Endothelial cell of umbilical vein (primary cell): Measurements from ENCODE around the gene ANGPTL2. TPM values are rescaled to one million over a fixed set of nuclear protein-coding genes. Genes with fewer than 3 reads are reported as not detected.

Experiments used
- BruUV-seq: library from RNA; stranded (reverse); fragments of 400-500 nt; replicated peaks from 2 replicates; lab custom pipeline; 2021; lab: Mats Ljungman, UMichigan
- CTCF ChIA-PET: fragments of 300-600, 350-600 bp; sonication (Branson Sonifier 250); formaldehyde crosslinking; loops from one replicate; lab custom pipeline; 2021; ENCODE audit warnings: antibody characterized with exemption, inconsistent platforms; lab: Charles Lee
- POLR2A ChIA-PET: fragments of 300-600, 350-600 bp; sonication (Branson Sonifier 250); formaldehyde crosslinking; loops from one replicate; lab custom pipeline; 2021; ENCODE audit warnings: antibody characterized with exemption, inconsistent platforms; lab: Charles Lee
- DNase-seq: peaks from one replicate; pipeline ENCODE4 v3.0.0-alpha.2; 2011; ENCODE audit warnings: low read depth, low spot score
- FAIRE-seq: peaks from 2 replicates; lab custom pipeline; 2011; peaks lifted over from hg19 to GRCh38; lab: Jason Lieb, UNC
- H2AFZ ChIP-seq: 2 replicates; pipeline ENCODE4 v1.6.0; 2012; ENCODE audit warnings: low read depth, low read length, control low read depth, inconsistent platforms
- H3K27ac ChIP-seq: 2 replicates; pipeline ENCODE4 v1.5.1; 2011; ENCODE audit warnings: low read depth, mild to moderate bottlenecking, control low read depth, low read length, moderate library complexity; ENCODE audit not compliant: insufficient read depth
- H3K27me3 ChIP-seq, 2 experiments: 2 replicates each; pipeline versions ENCODE4 v1.6.0 to v1.6.1; 2011; ENCODE audit warnings: low read length in 2 of 2, mixed read lengths in 1 of 2; ENCODE audit not compliant: control insufficient read depth in 2 of 2, insufficient read depth in 2 of 2
- H3K36me3 ChIP-seq, 2 experiments: 2 replicates in 1 of 2; 3 replicates in 1 of 2; pipeline ENCODE4 v1.5.1; 2011; ENCODE audit warnings: low read length in 2 of 2, mild to moderate bottlenecking in 1 of 2, moderate library complexity in 1 of 2; ENCODE audit not compliant: control insufficient read depth in 2 of 2, insufficient read depth in 2 of 2; ENCODE audit errors: extremely low read depth in 1 of 2
- H3K4me1 ChIP-seq: 3 replicates; pipeline ENCODE4 v1.5.1; 2011; ENCODE audit warnings: mild to moderate bottlenecking, low read length; ENCODE audit not compliant: control insufficient read depth, insufficient read depth; ENCODE audit errors: extremely low read depth
- H3K4me2 ChIP-seq: 2 replicates; pipeline ENCODE4 v1.6.1; 2011; ENCODE audit warnings: low read length, control low read depth, mixed read lengths; ENCODE audit not compliant: insufficient read depth
- H3K4me3 ChIP-seq, 3 experiments: fragments of 200-600 bp in 1 of 3; sonication (generic), shearing (Covaris generic) in 1 of 3; replicated peaks in 1 of 3; 2 replicates each; pipeline ENCODE4 v1.5.1; 2011 to 2016; ENCODE audit warnings: control low read depth in 3 of 3, low read length in 3 of 3, mild to moderate bottlenecking in 2 of 3, inconsistent platforms in 1 of 3, low read depth in 1 of 3, moderate library complexity in 1 of 3; ENCODE audit not compliant: insufficient read depth in 1 of 3
- H3K79me2 ChIP-seq: 2 replicates; pipeline ENCODE4 v1.6.0; 2012; ENCODE audit warnings: low read length, inconsistent platforms; ENCODE audit not compliant: control insufficient read depth, insufficient read depth
- H3K9ac ChIP-seq: replicated peaks from 2 replicates; pipeline ENCODE3; 2011; ENCODE audit warnings: low read length, control low read depth; ENCODE audit not compliant: insufficient read depth; ENCODE audit errors: extremely low read depth
- H3K9me1 ChIP-seq: replicated peaks from 3 replicates; pipeline ENCODE4 v1.6.0; 2011; ENCODE audit warnings: mild to moderate bottlenecking, low read length; ENCODE audit not compliant: control insufficient read depth, insufficient read depth; ENCODE audit errors: extremely low read depth
- H3K9me3 ChIP-seq: replicated peaks from 2 replicates; pipeline ENCODE4 v1.5.1; 2012; ENCODE audit warnings: low read length, inconsistent platforms; ENCODE audit not compliant: control insufficient read depth, insufficient read depth
- H4K20me1 ChIP-seq: replicated peaks from 2 replicates; pipeline ENCODE3; 2011; ENCODE audit warnings: mild to moderate bottlenecking, low read length; ENCODE audit not compliant: control insufficient read depth, insufficient read depth; ENCODE audit errors: extremely low read depth
- EZH2 ChIP-seq: IDR thresholded peaks from 2 replicates; pipeline ENCODE4 v1.6.1; 2012; ENCODE audit warnings: borderline replicate concordance, low read depth, mild to moderate bottlenecking, moderate library complexity, low read length, inconsistent platforms; ENCODE audit not compliant: severe bottlenecking
- FOS ChIP-seq: IDR thresholded peaks from 2 replicates; pipeline ENCODE4 v1.6.1; 2011; ENCODE audit warnings: mild to moderate bottlenecking, low read length, moderate library complexity, borderline replicate concordance; ENCODE audit not compliant: insufficient read depth
- GATA2 ChIP-seq: IDR thresholded peaks from 2 replicates; pipeline ENCODE4 v1.7.0; 2011; ENCODE audit warnings: low read depth, mild to moderate bottlenecking, moderate library complexity, mixed read lengths, low read length; ENCODE audit not compliant: insufficient read length, insufficient read depth
- JUN ChIP-seq: IDR thresholded peaks from 2 replicates; pipeline ENCODE4 v1.6.1; 2011; ENCODE audit warnings: borderline replicate concordance, low read depth; ENCODE audit not compliant: insufficient read length, insufficient read depth
- MYC ChIP-seq: IDR thresholded peaks from one replicate; pipeline ENCODE4 v1.6.1; 2011; ENCODE audit warnings: mild to moderate bottlenecking, low read depth, low read length
- POLR2A ChIP-seq: IDR thresholded peaks from 2 replicates; pipeline ENCODE4 v1.6.1; 2012; ENCODE audit warnings: low read depth, mild to moderate bottlenecking, control low read depth, low read length
- POLR2AphosphoS5 ChIP-seq: IDR thresholded peaks from 2 replicates; pipeline ENCODE4 v1.6.1; 2012; ENCODE audit warnings: low read depth, mild to moderate bottlenecking, control low read depth, low read length, moderate library complexity; ENCODE audit not compliant: insufficient read depth
- dilution Hi-C: fragments of 300-500 bp; cut with MboI; formaldehyde crosslinking; loops from one replicate; pipeline ENCODE4 v1.15.0; 2019; ENCODE audit warnings: low sequenced_read_pairs; ENCODE audit not compliant: extremely low pct_ligation_motif_present
- intact Hi-C: fragments of 100-400 bp; cut with micrococcal nuclease; formaldehyde crosslinking; loops from one replicate; pipeline ENCODE4 v1.10.0; 2022
- polyA plus RNA-seq, 4 experiments: library from polyadenylated mRNA; depleted of rRNA in 3 of 4; stranded (reverse) in 3 of 4; unstranded in 1 of 4; fragments of >200 nt; gene quantifications; 2 replicates each; pipeline versions ENCODE4 v1.2.1 to v1.2.3, GENCODE V29; 2011 to 2012; ENCODE audit warnings: missing spikeins in 1 of 4
- total RNA-seq: library from RNA; stranded (reverse); gene quantifications from 2 replicates; pipeline ENCODE4 v1.2.3, GENCODE V29; 2021
- TF ChIP-seq, protein P1 (sequence below), 2 donors: IDR thresholded peaks; 1 replicate in 1 of 2; 2 replicates in 1 of 2; pipeline ENCODE4 v1.5.1; 2011; ENCODE audit warnings: low read length in 2 of 2, mild to moderate bottlenecking in 2 of 2, moderate library complexity in 2 of 2, control low read depth in 1 of 2, inconsistent platforms in 1 of 2, low read depth in 1 of 2; ENCODE audit not compliant: insufficient read depth in 1 of 2; ENCODE audit errors: extremely low read depth in 1 of 2
- TF ChIP-seq, protein P2 (sequence below): IDR thresholded peaks from 2 replicates; pipeline ENCODE4 v1.6.1; 2011; ENCODE audit not compliant: insufficient read depth, insufficient read length

Gene ANGPTL2
- total and polyA plus RNA-seq, 2 donors (not counting 3 experiments of a cell fraction or from before 2014, with no cell fraction given): 15.1 to 24.5 TPM

DNA sequence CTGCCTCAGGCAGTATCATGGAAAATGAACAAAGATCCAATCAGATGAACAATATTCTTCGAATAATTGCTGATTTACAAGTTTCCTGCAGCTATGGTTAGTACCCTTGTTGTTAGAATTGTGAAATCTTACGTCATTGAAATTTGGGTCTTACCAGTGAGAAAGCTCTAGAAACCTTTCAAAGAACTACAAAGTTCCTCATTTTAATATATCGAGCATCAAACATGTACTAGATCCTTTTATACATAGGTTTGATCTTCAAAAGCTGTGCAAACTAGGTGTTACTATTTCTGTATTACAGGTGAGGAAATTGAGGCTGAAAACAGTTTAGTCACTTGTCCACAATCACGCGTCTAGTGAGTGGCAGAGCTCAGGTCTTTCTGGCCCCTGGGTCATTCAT lies 43.7 kb upstream of the ANGPTL2 start:
- CTCF ChIA-PET: interaction anchor here (0.9 to 1.6 kb wide), 4 partner anchors 9 to 225 kb away, joined by 3 to 5 read pairs (median 4); no protein-coding TSS in a partner anchor
- Histone ChIP-seq H4K20me1 (no peaks in the 10 kb centered on the region), H3K36me3 (no peaks in the 10 kb centered on the region), H3K9me1 (no peaks in the 10 kb centered on the region), H3K79me2 (no peaks in the 10 kb centered on the region), H3K9ac (no peak overlapping the region), H3K4me1 (peaks cover 17% of the 10 kb centered on the region), H3K4me2 (no peak overlapping the region), H2AFZ (no peak overlapping the region), H3K27ac (no peak overlapping the region), H3K9me3 (no peaks in the 10 kb centered on the region), H3K27me3 (no peaks in the 10 kb centered on the region), H3K4me3 (no peak overlapping the region)
- dilution Hi-C loops (no loop called here), intact Hi-C loops (no loop called here)
- FAIRE-seq: no peak
- TF ChIP-seq, protein P1, sequence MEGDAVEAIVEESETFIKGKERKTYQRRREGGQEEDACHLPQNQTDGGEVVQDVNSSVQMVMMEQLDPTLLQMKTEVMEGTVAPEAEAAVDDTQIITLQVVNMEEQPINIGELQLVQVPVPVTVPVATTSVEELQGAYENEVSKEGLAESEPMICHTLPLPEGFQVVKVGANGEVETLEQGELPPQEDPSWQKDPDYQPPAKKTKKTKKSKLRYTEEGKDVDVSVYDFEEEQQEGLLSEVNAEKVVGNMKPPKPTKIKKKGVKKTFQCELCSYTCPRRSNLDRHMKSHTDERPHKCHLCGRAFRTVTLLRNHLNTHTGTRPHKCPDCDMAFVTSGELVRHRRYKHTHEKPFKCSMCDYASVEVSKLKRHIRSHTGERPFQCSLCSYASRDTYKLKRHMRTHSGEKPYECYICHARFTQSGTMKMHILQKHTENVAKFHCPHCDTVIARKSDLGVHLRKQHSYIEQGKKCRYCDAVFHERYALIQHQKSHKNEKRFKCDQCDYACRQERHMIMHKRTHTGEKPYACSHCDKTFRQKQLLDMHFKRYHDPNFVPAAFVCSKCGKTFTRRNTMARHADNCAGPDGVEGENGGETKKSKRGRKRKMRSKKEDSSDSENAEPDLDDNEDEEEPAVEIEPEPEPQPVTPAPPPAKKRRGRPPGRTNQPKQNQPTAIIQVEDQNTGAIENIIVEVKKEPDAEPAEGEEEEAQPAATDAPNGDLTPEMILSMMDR (IDR thresholded peaks at IDR 0.05; ENCODE audit: extremely low read depth in 1 of 2, insufficient read depth in 1 of 2, low read depth in 1 of 2, low read length in 2 of 2): no peak
- TF ChIP-seq GATA2 (no peak), MYC (no peak), FOS (no peak), POLR2A (no peak), EZH2 (no peak)
- DNase-seq: no peak
- POLR2A ChIA-PET: no interaction called here
- BruUV-seq: no TSS peak

DNA sequence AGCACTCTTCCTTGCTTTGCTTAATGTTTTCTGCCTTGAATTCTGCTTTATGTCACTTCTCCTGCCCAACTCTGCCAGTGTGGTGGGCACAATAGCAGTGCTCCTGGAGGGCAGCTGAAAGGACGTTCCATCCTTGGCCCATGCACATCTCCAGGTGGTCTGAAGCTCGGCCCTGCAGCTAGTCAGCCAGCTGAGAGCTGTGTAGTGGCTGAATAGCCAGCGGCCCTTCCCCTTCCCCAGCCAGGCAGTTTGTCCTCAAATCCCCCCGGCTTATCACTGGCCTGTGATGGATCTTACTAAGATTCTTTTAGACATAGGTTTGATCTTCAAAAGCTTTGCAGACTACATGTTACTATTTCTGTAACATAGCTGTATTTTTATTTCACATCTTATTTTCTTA lies 42.7 kb upstream of the ANGPTL2 start:
- Histone ChIP-seq H3K9ac (no peak overlapping the region), H3K9me1 (no peaks in the 10 kb centered on the region), H3K27ac (no peak overlapping the region), H3K79me2 (no peaks in the 10 kb centered on the region), H3K36me3 (no peaks in the 10 kb centered on the region), H3K9me3 (no peaks in the 10 kb centered on the region), H3K4me3 (no peak overlapping the region), H3K4me1 (peaks cover 17% of the 10 kb centered on the region), H3K4me2 (no peak overlapping the region), H3K27me3 (no peaks in the 10 kb centered on the region), H2AFZ (no peak overlapping the region), H4K20me1 (no peaks in the 10 kb centered on the region)
- no TSS peak for BruUV-seq
- ChIA-PET CTCF (interaction anchor here (0.6 to 1.6 kb wide), 5 partner anchors 9 to 201 kb away, joined by 3 to 5 read pairs (median 4); no protein-coding TSS in a partner anchor), POLR2A (no interaction called here)
- no peak for TF ChIP-seq MYC
- TF ChIP-seq JUN: no peak
- TF ChIP-seq, protein P2, sequence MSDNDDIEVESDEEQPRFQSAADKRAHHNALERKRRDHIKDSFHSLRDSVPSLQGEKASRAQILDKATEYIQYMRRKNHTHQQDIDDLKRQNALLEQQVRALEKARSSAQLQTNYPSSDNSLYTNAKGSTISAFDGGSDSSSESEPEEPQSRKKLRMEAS: no peak
- no peak for TF ChIP-seq FOS
- no peak for TF ChIP-seq POLR2A
- TF ChIP-seq, protein P1 (IDR thresholded peaks at IDR 0.05; ENCODE audit: extremely low read depth in 1 of 2, insufficient read depth in 1 of 2, low read depth in 1 of 2, low read length in 2 of 2): no peak
- no peak for TF ChIP-seq EZH2
- no peak for TF ChIP-seq GATA2
- no peak for TF ChIP-seq POLR2AphosphoS5
- dilution Hi-C loops (no loop called here), intact Hi-C loops (no loop called here)
- DNase-seq (no peak), FAIRE-seq (no peak)
